ENCODE measurements around the gene OPCML. TPM values are rescaled to one million over a fixed set of nuclear protein-coding genes. Genes with fewer than 3 reads are reported as not detected.
A peak's percentile ranks its signal among the peaks of the same experiment; 100 is the strongest.

OPCML gene
- total RNA-seq, 1 experiment from 2014 or later, result 0.94 TPM

DNA sequence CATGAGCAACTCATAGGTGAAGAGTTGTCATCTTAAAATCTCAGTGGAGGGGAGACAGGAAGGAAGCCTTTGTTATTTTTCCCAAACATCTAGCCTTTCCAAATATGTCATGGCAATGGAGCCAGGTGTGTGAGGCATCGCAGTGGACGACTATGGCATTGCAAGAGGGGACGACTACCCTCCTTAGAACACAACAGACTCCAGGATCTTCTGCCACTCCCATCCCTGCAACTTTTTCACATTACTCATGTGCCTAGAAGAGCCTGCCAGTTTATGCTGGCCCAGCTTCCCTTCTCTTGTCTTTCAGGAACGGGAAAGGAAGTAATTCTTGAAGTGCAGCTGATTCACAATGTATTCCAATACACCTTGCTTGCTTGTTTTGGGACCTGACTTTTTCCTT lies 1008.4 kb downstream of the OPCML start:
- no peak overlapping the region for H2BK20ac ChIP-seq (ENCODE audit: low read depth, low read length, poor library complexity, severe bottlenecking)
- DNase-seq, result no peak
- Mint-ChIP-seq H3K36me3 (ENCODE audit: insufficient read depth in 1 of 3, low read depth in 3 of 3) (no peaks in the 10 kb centered on the region; a peak in 1 of 7 replicates), H3K27ac (no peak overlapping the region), H3K4me1 (no peaks in the 10 kb centered on the region), H3K27me3 (ENCODE audit: low read depth) (no peaks in the 10 kb centered on the region), H3K9me3 (no peaks in the 10 kb centered on the region), H3K4me3 (no peak overlapping the region)
- no peak overlapping the region for H3K9ac ChIP-seq (ENCODE audit: extremely low read depth, insufficient read length, low read length)
- no peak overlapping the region for H4K91ac ChIP-seq (ENCODE audit: insufficient read length, low read depth, low read length)
- H3K27ac ChIP-seq (ENCODE audit: insufficient read length, low read depth, low read length), result no peak overlapping the region
- no peaks in the 10 kb centered on the region for H3K79me1 ChIP-seq (ENCODE audit: insufficient read depth, low read depth, low read length, poor library complexity, severe bottlenecking)
- no peaks in the 10 kb centered on the region for H3K9me3 ChIP-seq (ENCODE audit: control insufficient read depth, low read depth, low read length)
- H2BK5ac ChIP-seq (ENCODE audit: insufficient read length, low read length), result no peak overlapping the region
- no peak overlapping the region for H4K5ac ChIP-seq (ENCODE audit: insufficient read length, low read depth, low read length)
- no peaks in the 10 kb centered on the region for H3K79me2 ChIP-seq (ENCODE audit: insufficient read depth, low read length)
- H4K8ac ChIP-seq (replicated peaks; ENCODE audit: insufficient read length, low read depth, low read length), result no peak overlapping the region
- no peak overlapping the region for H2AFZ ChIP-seq (ENCODE audit: low read length)
- no peak overlapping the region for H3K14ac ChIP-seq (ENCODE audit: insufficient read depth, low read length)
- no peak overlapping the region for H3K18ac ChIP-seq (ENCODE audit: insufficient read length, low read depth, low read length)
- no peaks in the 10 kb centered on the region for H3K23me2 ChIP-seq (ENCODE audit: insufficient read length, low read depth, low read length, poor library complexity, severe bottlenecking)
- TF ChIP-seq, protein P1, sequence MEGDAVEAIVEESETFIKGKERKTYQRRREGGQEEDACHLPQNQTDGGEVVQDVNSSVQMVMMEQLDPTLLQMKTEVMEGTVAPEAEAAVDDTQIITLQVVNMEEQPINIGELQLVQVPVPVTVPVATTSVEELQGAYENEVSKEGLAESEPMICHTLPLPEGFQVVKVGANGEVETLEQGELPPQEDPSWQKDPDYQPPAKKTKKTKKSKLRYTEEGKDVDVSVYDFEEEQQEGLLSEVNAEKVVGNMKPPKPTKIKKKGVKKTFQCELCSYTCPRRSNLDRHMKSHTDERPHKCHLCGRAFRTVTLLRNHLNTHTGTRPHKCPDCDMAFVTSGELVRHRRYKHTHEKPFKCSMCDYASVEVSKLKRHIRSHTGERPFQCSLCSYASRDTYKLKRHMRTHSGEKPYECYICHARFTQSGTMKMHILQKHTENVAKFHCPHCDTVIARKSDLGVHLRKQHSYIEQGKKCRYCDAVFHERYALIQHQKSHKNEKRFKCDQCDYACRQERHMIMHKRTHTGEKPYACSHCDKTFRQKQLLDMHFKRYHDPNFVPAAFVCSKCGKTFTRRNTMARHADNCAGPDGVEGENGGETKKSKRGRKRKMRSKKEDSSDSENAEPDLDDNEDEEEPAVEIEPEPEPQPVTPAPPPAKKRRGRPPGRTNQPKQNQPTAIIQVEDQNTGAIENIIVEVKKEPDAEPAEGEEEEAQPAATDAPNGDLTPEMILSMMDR (conservative IDR thresholded peaks at IDR 0.05), result peak; percentile 37; the same call in 2 of the 3 replicates
- no peak overlapping the region for H2BK12ac ChIP-seq (ENCODE audit: insufficient read length, low read depth, low read length)
- H3K4ac ChIP-seq (ENCODE audit: low read depth, low read length), result no peak overlapping the region
- no peak overlapping the region for H3K23ac ChIP-seq (ENCODE audit: insufficient read length, low read depth, low read length)
- H3K27me3 ChIP-seq (ENCODE audit: insufficient read depth, low read length), result no peaks in the 10 kb centered on the region
- H3K4me2 ChIP-seq (ENCODE audit: insufficient read depth, insufficient read length, low read length), result no peak overlapping the region
- no peak overlapping the region for H3T11ph ChIP-seq (ENCODE audit: low read length)
- no peaks in the 10 kb centered on the region for H4K20me1 ChIP-seq (ENCODE audit: control insufficient read depth, insufficient read depth, insufficient read length)
- no peak overlapping the region for H2BK120ac ChIP-seq (ENCODE audit: low read depth, low read length, poor library complexity, severe bottlenecking)
- H2BK15ac ChIP-seq (ENCODE audit: low read depth, low read length), result no peak overlapping the region
- H2AK5ac ChIP-seq (ENCODE audit: insufficient read length, low read length), result no peak overlapping the region
- no CpG with 5 or more reads among the region's 4 CpGs for WGBS (ENCODE audit: extremely low coverage, insufficient read length, low lambda C conversion rate)
- H3K4me1 ChIP-seq (ENCODE audit: insufficient read depth, low read length), result no peaks in the 10 kb centered on the region
- H3K56ac ChIP-seq (ENCODE audit: insufficient read length, low read depth, low read length), result no peak overlapping the region

All from H9 (cell line).